NCI-H524 treated with DMSO at 0.1 percent for 48 hours (cell line): ENCODE data around the gene ALDH8A1.
"Not testable (repeated sequence)": the region's sequence is repeated elsewhere in the genome, so short reads cannot be mapped to it uniquely, and the experiment has no call there.

ENCODE experiments used
- DNase-seq: peaks from one replicate; lab custom pipeline; 2025; lab: John Stamatoyannopoulos, UW

The ALDH8A1 gene

GRCh38 chr6:134910593-134910935, 39.3 kb downstream of the ALDH8A1 start:
- DNase-seq = no peak

- no peak for DNase-seq
Measured at GRCh38 chr6:134909701-134910592, 40.0 kb downstream of the ALDH8A1 start.

GRCh38 chr6:134908906-134909516, 40.9 kb downstream of the ALDH8A1 start:
- DNase-seq = no peak

GRCh38 chr6:134904731-134905130, 45.2 kb downstream of the ALDH8A1 start:
- DNase-seq = not testable (repeated sequence)

GRCh38 chr6:134903448-134903847, 46.5 kb downstream of the ALDH8A1 start:
- no peak for DNase-seq

- DNase-seq = no peak
Measured at GRCh38 chr6:134902936-134903335, 47.0 kb downstream of the ALDH8A1 start.

GRCh38 chr6:134902074-134902861, 47.6 kb downstream of the ALDH8A1 start:
- no peak for DNase-seq

GRCh38 chr6:134898575-134898974, 51.3 kb downstream of the ALDH8A1 start:
- DNase-seq = no peak

GRCh38 chr6:134898166-134898565, 51.7 kb downstream of the ALDH8A1 start:
- DNase-seq = not testable (repeated sequence)

- no peak for DNase-seq
Measured at GRCh38 chr6:134896910-134897309, 53.0 kb downstream of the ALDH8A1 start.

- DNase-seq = no peak
Measured at GRCh38 chr6:134894800-134895199, 55.1 kb downstream of the ALDH8A1 start.

GRCh38 chr6:134892362-134892761, 57.5 kb downstream of the ALDH8A1 start:
- DNase-seq = peak; percentile 21

- no peak for DNase-seq
Measured at GRCh38 chr6:134891633-134892032, 58.3 kb downstream of the ALDH8A1 start.

- DNase-seq = no peak
Measured at GRCh38 chr6:134888316-134888715, 61.6 kb downstream of the ALDH8A1 start.

- no peak for DNase-seq
Measured at GRCh38 chr6:134884752-134885151, 65.1 kb downstream of the ALDH8A1 start.

GRCh38 chr6:134883314-134883713, 66.6 kb downstream of the ALDH8A1 start:
- no peak for DNase-seq

- no peak for DNase-seq
Measured at GRCh38 chr6:134882426-134883038, 67.4 kb downstream of the ALDH8A1 start.

- no peak for DNase-seq
Measured at GRCh38 chr6:134880487-134881190, 69.3 kb downstream of the ALDH8A1 start.

- DNase-seq = no peak
Measured at GRCh38 chr6:134878136-134878535, 71.8 kb downstream of the ALDH8A1 start.

GRCh38 chr6:134875367-134875766, 74.5 kb downstream of the ALDH8A1 start:
- DNase-seq = no peak

- DNase-seq = no peak
Measured at GRCh38 chr6:134873500-134874388, 76.2 kb downstream of the ALDH8A1 start.
